C4-2B (cell line): ENCODE measurements around the gene CHCHD1.

ENCODE experiments used
- ZFX ChIP-seq: fragments of 450-650 bp; IDR thresholded peaks from 2 replicates; pipeline ENCODE4 v1.6.1; 2017
- TF ChIP-seq, protein P1 (sequence below): fragments of 450-650 bp; conservative IDR thresholded peaks from 2 replicates; pipeline ENCODE4 v1.5.1; 2017; ENCODE audit warnings: mild to moderate bottlenecking

- TF ChIP-seq, protein P1, sequence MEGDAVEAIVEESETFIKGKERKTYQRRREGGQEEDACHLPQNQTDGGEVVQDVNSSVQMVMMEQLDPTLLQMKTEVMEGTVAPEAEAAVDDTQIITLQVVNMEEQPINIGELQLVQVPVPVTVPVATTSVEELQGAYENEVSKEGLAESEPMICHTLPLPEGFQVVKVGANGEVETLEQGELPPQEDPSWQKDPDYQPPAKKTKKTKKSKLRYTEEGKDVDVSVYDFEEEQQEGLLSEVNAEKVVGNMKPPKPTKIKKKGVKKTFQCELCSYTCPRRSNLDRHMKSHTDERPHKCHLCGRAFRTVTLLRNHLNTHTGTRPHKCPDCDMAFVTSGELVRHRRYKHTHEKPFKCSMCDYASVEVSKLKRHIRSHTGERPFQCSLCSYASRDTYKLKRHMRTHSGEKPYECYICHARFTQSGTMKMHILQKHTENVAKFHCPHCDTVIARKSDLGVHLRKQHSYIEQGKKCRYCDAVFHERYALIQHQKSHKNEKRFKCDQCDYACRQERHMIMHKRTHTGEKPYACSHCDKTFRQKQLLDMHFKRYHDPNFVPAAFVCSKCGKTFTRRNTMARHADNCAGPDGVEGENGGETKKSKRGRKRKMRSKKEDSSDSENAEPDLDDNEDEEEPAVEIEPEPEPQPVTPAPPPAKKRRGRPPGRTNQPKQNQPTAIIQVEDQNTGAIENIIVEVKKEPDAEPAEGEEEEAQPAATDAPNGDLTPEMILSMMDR = no peak
- TF ChIP-seq ZFX = no peak
These were observed 32.5 kb downstream of the CHCHD1 start for GRCh38 chr10:73814276-73814895.
